ENCODE results near the gene PPP6R1. TPM values are rescaled to one million over a fixed set of nuclear protein-coding genes. Genes with fewer than 3 reads are reported as not detected.

PPP6R1 gene
- total RNA-seq, 2 donors from 2014 or later: 74.8 to 79.9 TPM

DNA sequence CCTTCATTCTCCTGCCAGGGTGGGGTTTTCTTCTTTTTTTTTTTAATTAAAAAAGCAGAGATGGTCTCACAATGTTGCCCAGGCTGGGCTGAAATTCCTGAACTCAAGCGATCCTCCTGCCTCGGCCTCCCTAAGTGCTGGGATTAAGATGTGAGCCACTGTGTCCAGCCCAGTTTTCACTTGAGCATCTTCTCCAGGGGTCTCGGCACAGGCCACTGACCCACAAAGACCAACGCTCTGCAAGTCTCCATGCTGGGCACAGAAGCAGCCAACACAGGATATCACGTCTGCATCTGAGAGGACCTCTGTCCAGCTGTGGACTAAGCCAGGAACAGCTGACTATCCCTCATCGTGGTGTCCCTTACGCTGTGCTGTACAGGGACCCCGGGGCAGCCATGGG lies 20.8 kb downstream of the PPP6R1 start:
- WGBS, 2 experiments (ENCODE audit: insufficient coverage in 1 of 2, insufficient read length in 1 of 2): 90 to 97% methylated on average over 8 of the region's 8 CpGs

DNA sequence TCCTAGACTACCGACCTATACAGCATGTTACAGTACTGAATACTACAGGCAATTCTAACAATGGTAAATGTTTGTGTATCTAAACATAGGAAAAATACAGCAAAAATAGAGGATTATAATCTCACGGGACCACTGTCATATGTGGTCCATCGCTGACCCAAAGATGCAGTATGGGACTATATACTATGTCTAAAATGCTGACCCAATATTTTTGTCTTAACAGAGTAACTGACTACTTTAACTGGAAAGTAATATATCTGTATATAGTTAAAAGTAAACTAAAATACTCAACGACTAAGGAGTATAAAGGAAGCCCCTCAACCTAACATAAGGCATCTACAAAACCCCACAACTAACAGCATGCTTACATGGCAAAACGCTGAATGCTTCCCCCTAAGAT lies 25.8 kb downstream of the PPP6R1 start:
- Histone ChIP-seq H3K9me3 (ENCODE audit: control insufficient read depth, low read length) (no peaks in the 10 kb centered on the region), H3K9ac (ENCODE audit: extremely low read depth, low read length, poor library complexity, severe bottlenecking) (no peak overlapping the region), H3K4me1 (ENCODE audit: control insufficient read depth, insufficient read depth, low read length) (peaks cover 5% of the 10 kb centered on the region), H3K27ac (ENCODE audit: low read depth, low read length) (no peak overlapping the region), H3K27me3 (ENCODE audit: control insufficient read depth, insufficient read depth, low read length, poor library complexity, severe bottlenecking) (no peaks in the 10 kb centered on the region), H3K4me3 (ENCODE audit: low read length) (no peak overlapping the region), H3K36me3 (ENCODE audit: control insufficient read depth, insufficient read depth, low read length) (peaks cover 50% of the 10 kb centered on the region)
- Mint-ChIP-seq H3K27me3 (ENCODE audit: insufficient read depth) (no peaks in the 10 kb centered on the region), H3K4me3 (no peak overlapping the region), H3K4me1 (peaks cover 7% of the 10 kb centered on the region), H3K36me3 (ENCODE audit: low read depth) (peaks cover 59% of the 10 kb centered on the region), H3K27ac (no peak overlapping the region), H3K9me3 (no peaks in the 10 kb centered on the region)
- TF ChIP-seq, protein P1, sequence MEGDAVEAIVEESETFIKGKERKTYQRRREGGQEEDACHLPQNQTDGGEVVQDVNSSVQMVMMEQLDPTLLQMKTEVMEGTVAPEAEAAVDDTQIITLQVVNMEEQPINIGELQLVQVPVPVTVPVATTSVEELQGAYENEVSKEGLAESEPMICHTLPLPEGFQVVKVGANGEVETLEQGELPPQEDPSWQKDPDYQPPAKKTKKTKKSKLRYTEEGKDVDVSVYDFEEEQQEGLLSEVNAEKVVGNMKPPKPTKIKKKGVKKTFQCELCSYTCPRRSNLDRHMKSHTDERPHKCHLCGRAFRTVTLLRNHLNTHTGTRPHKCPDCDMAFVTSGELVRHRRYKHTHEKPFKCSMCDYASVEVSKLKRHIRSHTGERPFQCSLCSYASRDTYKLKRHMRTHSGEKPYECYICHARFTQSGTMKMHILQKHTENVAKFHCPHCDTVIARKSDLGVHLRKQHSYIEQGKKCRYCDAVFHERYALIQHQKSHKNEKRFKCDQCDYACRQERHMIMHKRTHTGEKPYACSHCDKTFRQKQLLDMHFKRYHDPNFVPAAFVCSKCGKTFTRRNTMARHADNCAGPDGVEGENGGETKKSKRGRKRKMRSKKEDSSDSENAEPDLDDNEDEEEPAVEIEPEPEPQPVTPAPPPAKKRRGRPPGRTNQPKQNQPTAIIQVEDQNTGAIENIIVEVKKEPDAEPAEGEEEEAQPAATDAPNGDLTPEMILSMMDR (conservative IDR thresholded peaks at IDR 0.05): no peak
- 93 to 96% methylated on average over 3 to 5 of the region's 5 CpGs for WGBS, 2 experiments (ENCODE audit: insufficient coverage in 1 of 2, insufficient read length in 1 of 2)
- DNase-seq: no peak

More for the DNA sequence above, 20.8 kb downstream of the PPP6R1 start:
- H3K27ac ChIP-seq (ENCODE audit: low read depth, low read length): no peak overlapping the region
- H3K27me3 ChIP-seq (ENCODE audit: control insufficient read depth, insufficient read depth, low read length, poor library complexity, severe bottlenecking): no peaks in the 10 kb centered on the region
- Mint-ChIP-seq H3K4me1 (no peaks in the 10 kb centered on the region), H3K9me3 (no peaks in the 10 kb centered on the region), H3K4me3 (no peak overlapping the region), H3K36me3 (ENCODE audit: low read depth) (peaks cover 67% of the 10 kb centered on the region), H3K27me3 (ENCODE audit: insufficient read depth) (no peaks in the 10 kb centered on the region), H3K27ac (no peak overlapping the region)
- no peaks in the 10 kb centered on the region for H3K9me3 ChIP-seq (ENCODE audit: control insufficient read depth, low read length)
- H3K4me1 ChIP-seq (ENCODE audit: control insufficient read depth, insufficient read depth, low read length): no peaks in the 10 kb centered on the region
- H3K9ac ChIP-seq (ENCODE audit: extremely low read depth, low read length, poor library complexity, severe bottlenecking): no peak overlapping the region
- TF ChIP-seq, protein P1 (conservative IDR thresholded peaks at IDR 0.05): no peak
- DNase-seq: no peak
- H3K4me3 ChIP-seq (ENCODE audit: low read length): no peak overlapping the region
- peaks cover 58% of the 10 kb centered on the region for H3K36me3 ChIP-seq (ENCODE audit: control insufficient read depth, insufficient read depth, low read length)

GRCh38 chr19:55232286-55232602 lies 26.6 kb downstream of the PPP6R1 start:
- H3K4me3 Mint-ChIP-seq: no peak overlapping the region
- Histone ChIP-seq H3K27me3 (ENCODE audit: control insufficient read depth, insufficient read depth, low read length, poor library complexity, severe bottlenecking) (no peaks in the 10 kb centered on the region), H3K36me3 (ENCODE audit: control insufficient read depth, insufficient read depth, low read length) (peaks cover 45% of the 10 kb centered on the region), H3K27ac (ENCODE audit: low read depth, low read length) (no peak overlapping the region), H3K4me1 (ENCODE audit: control insufficient read depth, insufficient read depth, low read length) (peaks cover 5% of the 10 kb centered on the region), H3K9ac (ENCODE audit: extremely low read depth, low read length, poor library complexity, severe bottlenecking) (no peak overlapping the region), H3K4me3 (ENCODE audit: low read length) (no peak overlapping the region), H3K9me3 (ENCODE audit: control insufficient read depth, low read length) (no peaks in the 10 kb centered on the region)
- H3K36me3 Mint-ChIP-seq (ENCODE audit: low read depth): peaks cover 54% of the 10 kb centered on the region
- DNase-seq: peak; percentile 33
- no peaks in the 10 kb centered on the region for H3K27me3 Mint-ChIP-seq (ENCODE audit: insufficient read depth)
- 86 to 91% methylated on average over 2 to 12 of the region's 12 CpGs for WGBS, 2 experiments (ENCODE audit: insufficient coverage in 1 of 2, insufficient read length in 1 of 2)
- H3K9me3 Mint-ChIP-seq: no peaks in the 10 kb centered on the region
- no peak overlapping the region for H3K27ac Mint-ChIP-seq
- TF ChIP-seq, protein P1 (conservative IDR thresholded peaks at IDR 0.05): no peak
- peaks cover 7% of the 10 kb centered on the region for H3K4me1 Mint-ChIP-seq
